ENCODE data around the gene POLDIP3.

Gene POLDIP3

DNA sequence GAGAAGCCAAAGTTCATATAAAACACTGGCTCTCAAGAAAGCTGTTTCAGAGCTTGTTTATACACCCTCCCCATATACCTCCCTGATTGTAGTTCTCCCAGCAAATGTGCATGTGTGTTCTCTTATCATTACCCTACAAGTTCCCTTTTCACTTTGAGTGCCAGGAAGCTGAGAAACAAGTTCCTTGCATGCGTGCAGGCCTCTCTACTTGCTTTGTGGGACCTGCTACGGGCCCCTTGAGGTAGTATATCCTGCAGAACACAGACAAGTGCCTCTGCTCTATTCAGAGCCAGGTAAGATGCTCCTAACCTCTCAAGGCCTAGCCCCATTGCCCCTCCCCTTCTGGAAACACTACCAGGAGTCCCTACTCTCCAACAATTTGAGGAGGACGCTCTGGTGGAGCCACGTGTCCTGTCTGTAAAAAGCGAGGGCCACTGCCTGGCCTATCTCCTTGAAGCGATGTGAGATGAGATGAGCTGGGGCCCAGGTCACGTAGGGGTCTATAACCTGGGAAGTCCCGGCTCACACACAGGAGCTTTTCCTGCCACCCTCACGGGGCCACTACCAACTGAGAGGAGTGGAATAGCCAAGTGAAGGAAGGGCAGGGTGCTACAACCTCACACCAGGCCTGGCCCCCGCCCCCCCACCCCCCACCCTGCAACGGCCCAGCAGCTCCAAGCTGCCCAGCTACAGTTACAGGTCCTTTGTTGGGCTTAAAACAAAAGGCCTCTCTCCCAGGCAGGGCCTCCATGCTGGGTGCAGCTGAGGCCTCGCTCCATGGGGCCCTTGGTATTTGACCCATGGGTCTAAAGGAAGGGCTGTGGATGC, 28.3 kb upstream of the POLDIP3 start:
- DNase-seq, result no peak

DNA sequence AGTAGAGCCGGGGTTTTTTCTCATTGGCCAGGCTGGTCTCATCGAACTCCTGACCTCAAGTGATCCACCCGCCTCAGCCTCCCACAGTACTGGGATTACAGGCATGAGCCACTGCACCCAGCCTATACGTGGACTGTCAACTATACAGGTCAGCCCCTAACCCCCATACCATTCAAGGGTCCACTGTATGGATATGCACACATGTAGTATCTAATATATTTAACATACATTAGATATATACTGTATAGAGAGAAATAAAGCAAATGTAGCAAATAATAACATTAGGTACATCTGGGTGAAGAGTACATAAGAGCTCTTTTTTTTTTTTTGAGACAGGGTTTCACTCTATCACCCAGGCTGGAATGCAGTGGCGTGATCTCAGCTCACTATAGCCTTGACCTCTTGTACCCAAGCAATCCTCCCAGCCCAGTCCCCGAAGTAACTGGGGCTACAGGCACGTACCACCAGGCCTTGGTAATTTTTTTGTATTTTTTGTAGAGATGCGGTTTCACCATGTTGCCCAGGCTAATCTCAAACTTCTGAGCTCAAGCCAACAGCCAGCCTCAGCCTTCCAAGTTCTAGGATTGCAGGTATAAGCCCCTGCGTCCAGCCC, 27.2 kb upstream of the POLDIP3 start:
- DNase-seq, result no peak

DNA sequence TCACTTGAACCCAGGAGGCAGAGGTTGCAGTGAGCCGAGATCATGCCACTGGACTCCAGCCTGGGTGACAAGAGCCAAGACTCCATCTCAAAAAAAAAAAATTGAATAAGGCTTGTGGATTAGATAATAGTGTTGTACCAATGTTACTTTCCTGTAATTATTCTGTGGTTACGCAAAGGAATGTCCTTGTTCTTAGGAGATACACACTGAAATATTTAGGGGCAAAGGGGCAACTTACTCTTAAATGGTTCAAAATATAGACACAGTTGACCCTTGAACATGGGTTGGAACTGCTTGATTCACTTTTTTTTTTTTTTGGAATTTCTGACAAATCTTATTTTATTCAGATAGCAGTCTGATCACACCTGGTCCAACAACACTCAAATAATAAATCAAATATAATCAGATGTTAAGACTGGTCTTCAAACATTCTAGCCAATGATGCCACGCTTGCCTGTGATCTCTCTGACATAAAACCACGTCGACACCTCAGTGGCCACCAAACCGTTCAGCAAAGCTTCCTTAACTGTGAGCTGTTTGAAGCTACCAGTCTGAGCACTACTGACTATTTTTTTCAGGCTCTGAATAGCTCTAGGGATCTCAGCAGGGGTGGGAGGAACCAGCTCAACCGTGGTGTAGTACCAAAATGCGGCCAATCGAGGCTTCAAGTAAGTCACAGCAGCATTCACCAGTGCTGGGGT, 25.0 kb upstream of the POLDIP3 start:
- DNase-seq, result no peak

DNA sequence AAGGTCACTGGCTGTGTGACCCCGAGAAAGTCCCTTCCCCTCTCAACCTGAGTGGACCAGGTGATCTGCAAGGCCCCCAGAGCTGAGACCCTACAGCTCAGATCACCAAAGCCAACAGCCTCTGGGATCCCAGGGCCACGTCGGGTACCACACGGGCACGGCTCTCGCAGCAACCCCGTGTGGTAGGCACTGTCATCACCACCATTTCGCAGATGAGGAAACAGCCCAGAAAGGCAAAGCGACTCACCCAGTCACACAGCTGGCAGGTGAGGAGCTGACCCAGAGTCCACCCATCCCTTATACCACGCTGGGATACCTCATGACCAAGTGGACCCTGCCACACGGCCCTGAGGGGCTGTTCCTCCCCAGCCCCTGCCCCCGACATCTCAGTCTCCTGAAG, 22.9 kb upstream of the POLDIP3 start:
- DNase-seq, result no peak

DNA sequence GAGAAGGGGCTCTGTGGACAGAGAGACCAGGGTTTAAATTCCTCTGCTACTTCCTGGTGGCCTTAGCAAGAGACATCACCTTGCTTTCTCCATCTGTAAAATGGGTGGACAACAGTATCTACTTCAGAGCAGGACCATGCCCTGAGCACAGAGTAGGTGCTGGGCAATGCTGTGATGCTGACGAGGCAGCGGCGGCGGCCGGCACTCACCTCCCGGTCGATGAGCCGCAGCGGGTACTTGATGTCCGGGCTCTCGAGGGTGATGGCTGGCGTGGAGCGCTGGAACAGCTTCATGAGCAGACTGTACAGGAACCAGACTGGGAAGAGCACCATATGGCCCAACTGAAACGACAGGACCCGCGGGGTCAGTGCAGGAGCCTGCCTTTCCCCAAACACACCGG, 21.8 kb upstream of the POLDIP3 start:
- no peak for DNase-seq

DNA sequence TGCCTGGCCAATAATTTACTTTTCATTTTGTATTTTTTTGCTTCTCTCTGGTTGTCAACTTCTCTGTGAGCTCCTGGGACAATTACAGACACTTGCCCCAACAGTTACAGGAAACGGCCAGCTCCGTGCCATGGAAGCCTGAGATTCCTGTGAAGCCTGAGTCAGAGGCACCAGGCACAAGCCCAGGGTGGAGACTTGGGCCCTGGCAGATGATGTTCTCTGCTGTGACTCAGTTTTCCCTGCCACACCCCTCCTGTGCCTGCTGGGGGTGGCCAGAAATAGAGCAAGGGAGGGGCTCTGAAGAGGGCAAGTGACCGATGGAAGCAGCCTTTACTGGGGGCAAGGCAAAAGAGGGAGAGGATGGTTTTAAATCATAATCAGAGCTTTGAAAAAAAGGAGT, 20.8 kb upstream of the POLDIP3 start:
- DNase-seq, result peak; percentile 90 to 92

DNA sequence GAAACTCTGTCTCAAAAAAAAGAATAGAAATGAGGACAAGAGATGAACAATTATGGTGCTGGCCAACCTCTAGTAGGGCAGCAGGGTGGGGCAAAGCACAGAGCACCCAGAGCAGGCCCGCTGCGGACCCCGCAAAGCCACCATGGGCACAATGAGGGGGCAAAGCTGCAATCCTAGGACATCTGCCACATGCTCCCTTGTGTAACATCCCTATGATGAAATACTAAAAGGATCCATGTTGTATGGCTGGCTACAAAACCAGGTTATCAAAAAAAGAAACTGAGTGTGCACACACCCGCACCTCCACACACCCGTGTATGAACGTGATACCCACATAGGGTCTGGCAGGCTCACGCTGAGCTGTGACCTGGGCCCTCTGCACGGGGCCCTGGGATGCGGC, 18.3 kb upstream of the POLDIP3 start:
- DNase-seq, result no peak

DNA sequence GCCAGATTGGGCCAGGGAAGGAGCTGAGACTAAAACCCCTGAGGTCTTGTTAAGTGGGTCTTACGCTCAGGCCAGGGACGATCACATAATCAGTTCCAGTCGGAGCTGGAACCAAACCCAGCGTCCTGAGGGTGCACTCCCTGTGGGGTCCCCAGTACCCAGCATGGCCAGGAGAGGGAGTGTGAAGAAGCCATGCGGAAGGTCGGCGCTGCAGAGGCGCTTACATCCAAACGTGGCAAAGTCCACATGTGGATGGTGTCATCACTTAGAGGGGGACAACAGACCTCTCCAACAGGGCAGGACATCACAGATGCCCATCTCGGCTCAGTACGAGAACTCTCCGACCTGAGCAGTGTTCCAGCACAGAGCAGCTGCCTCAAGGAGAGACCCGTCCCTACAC, 17.4 kb upstream of the POLDIP3 start:
- DNase-seq, result no peak

DNA sequence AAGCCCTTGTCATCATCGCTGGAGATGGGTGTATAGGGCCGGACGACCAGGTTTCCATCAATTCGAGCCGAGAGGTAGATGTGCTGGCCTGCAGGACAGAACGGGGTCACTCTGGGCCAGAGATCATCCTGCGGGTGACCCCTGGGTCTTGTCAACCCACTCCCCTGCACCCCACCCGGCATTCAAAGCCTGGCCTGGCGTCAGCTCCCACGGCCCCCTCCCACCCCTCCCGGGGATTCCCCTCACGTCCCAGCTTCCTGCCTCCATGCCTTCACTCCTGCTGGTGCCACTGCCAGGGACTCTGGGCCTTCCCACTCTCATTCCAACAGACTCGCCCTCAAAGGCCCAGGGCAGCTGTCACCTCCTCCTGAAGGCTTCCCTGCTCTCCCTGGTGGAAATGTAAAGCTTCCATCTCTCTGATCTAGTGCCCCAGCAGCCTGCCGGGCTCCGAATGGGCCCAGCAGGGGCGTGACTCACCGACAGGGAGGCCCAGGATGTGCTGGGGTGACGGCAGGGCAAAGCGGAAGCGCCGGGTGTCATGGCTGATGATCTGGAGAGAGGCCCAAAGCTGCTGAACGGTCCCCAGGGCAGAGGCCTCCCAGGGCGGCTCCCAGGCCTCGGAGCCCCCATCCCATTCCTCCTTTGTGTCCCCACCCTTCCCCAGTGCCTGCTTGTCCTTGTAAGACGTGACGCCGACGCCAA, 16.4 kb upstream of the POLDIP3 start:
- no peak for DNase-seq

DNA sequence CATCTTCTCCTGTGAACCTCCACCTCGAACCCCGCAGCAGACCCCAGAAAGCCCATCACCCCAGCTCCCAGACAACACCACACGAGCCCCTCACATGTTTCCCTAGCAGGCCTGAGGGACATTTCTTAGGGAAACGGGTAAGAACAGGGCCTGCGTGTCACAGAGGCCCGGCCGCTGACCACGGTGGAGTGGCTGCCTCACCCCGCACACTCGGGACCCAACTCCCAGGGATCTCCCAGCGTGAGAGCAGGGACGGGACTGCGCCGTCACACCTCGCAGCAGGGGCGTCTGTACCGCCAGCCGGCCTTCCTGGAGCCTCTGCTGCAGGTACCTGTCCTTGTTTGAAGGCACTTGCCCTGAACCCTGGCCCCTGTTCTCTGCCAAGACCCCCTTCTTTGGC, 15.5 kb upstream of the POLDIP3 start:
- DNase-seq, result no peak

DNA sequence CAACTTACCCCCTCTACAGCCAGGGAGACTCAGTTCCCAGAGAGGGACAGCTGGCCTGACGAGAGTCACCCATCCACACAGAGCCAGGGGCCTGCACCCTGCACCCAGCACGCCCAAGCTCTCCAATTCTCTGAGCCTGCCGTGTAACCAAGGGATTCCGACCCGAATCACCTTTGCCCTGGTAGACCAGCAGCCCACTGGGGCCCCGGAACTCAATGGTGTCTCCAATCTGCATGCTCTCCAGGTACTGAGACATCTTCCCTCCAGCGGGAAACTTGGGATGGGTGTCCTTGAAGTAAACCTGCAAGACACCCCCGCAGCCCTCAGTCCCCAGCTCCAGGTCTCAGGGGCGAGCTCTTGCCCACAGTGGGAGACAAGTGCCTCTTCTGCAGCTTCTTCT, 13.3 kb upstream of the POLDIP3 start:
- no peak for DNase-seq

DNA sequence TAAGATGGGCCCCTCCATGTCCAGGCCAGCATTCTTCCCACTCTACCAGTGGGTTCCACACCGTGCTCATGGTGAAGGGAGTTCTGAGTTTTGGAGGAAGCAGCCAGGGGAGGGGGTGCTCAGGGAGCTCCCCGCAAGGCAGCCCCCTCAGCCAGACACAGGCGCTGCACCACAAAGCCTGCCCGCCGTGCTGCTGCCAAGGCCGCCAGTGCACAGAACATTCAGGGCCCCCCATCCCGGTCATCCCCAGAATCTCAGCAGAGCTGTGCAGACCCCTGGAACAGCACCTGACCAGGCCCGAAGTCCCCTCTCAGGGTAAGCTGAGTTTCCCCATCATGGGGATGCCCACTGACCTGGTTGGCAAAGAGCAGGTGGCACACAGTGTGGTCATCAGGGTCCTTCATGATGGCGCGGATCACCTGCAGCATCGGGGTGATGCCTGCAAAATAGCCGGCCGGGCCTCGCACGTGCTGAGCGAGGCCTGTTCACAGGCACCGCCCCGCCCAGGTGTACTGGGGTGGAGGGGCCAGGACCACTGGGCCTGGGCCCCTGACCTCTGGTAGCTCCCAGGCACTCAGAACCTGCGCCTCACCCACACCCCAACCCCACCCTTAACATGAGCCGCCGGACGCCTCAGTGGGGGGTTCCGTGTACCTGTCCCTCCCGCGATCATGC, 12.4 kb upstream of the POLDIP3 start:
- DNase-seq, result no peak

DNA sequence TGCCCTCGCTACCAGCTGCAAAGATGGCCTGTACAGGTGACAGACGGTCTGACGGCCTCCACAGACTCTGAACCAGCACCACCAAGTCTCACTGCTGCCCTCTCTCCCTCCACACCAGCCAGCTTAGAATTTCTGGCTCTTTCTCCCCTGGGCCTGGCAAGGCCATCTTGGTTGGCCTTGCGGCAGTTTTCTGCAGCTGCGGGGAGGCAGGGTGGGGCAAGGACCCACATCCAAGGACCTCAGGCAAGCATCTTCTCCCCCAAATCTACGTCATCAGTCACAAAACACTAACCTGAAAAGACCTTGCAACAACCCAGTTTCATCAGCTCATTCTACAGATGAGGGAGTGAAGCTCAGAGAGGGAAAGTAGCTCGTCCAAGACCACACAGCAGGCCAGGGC, 11.7 kb upstream of the POLDIP3 start:
- no peak for DNase-seq

DNA sequence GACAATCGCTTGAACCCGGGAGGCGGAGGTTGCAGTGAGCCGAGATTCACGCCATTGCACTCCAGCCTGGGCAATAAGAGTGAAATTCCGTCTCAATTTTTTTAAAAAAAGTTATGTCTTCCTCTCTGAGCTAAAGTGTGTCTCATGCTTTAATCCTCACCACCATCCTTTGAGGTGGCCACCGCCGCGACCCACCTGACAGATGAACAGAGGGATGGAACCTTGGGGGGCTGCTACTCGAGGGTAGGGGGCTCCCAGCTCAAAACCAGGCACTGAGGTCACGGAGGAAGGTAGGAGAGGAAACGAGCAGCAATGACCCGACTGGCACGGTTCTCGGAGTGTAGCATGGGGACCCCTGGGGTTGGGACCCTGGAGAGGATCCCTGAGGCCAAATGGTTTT, 10.7 kb upstream of the POLDIP3 start:
- DNase-seq, result no peak

DNA sequence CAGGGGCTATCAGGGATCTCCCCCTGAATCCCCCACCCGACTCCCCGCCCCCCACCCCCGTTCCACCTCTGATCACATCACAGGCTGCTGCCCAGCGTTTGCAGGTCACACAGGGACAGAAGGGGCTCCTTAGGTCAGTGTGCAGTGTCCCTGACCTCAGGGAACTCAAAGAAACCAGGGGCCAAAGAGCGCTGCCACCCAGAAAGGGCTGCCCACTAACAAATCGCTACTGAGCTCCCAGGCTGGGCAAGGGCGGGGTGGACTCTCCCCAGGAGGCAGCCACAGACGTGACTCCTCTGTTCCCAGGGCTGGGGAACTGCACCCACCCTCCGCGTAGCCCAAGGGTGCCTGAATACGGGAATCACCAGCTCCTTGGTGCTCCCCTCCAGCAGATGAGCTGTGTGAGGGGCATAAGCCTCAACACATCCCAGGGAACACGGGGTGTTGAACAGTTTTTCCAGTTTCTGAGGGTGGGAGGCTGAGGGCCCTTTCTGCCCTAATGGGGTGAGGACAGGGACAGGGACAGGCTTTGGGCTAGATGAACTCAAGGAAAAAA, 9.9 kb upstream of the POLDIP3 start:
- DNase-seq, result no peak

DNA sequence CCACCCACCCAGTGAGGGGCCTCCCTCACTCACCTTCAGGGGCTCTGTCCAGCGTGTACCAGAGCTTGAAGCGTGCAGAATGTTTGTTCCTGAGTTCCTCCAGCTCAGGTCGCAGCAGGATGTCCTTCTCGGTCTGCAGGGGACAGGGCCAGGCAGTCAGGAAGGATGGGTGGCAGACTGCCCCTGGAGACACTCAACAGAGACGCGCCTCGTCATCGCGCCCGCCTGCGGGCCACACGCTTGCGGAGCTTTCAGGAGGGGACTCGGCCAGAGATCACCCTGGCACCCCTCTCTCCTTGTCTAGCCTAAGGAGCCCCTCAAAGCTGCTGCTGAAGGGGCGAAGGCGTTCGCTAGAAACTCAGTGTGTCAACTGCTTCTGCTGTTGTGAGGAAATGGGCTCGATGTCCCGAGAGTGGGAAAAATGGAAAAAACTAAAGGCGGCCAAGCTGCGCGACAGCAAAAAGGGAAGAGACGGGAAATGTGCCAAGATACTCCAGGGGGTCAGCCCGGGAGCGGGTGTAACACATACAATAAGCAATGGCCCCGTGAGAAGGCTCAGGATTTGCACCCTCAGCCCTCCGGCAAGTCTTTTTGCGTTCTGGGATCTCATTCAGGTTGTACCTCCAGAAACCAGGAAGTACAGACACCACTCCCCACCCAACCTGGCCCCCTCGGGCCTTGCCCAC, 9.2 kb upstream of the POLDIP3 start:
- DNase-seq, result no peak

DNA sequence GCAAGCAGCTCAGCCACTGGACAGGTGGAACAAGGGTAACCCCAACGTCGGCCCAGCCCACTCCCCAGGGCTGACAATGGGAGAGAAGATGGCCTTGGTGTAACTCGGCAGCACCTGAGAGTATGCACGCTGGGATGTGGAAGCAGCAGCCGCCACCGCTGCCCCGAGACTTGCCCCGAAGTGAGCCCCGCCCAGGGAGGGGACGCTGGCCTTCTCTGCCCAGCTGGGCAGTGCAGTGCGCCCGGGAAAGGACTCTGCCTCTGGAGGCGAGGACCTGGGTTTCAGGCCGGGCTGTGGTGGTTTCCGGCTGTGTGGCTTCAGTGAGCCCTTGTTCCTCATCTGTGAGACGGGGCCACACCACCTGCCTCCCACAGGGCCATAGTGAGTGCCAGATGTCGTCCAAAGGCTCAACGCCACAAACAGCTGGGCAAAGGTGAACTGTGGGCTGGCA, 8.6 kb upstream of the POLDIP3 start:
- DNase-seq, result no peak

DNA sequence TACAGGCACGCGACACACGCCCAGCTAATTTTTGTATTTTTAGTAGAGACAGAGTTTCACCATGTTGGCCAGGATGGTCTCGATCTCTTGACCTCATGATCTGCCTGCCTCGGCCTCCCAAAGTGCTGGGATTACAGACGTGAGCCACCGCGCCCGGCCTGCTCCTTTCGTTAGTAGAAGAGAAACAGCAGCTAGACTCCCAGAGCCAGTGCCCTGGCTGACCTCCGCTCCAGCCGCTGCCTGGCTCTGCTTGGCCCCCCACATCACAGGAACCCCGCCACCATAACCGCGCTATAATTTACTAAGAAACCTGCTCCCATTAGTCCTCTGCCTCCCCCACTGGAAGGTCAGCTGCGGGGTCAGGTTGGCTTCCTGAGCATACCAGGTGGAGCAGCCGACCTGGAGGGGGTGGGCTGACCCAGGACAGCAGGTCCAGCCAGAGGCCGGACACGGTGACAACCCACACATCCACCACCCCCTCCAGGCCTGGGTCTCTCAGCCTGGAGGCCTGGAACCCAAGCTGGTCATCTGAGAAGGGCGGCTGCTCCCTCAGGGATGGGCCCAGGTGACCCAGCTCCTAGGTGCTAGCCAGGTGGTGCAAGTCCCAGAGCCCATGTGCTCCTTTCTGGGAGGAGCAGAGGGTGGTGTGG, 7.5 kb upstream of the POLDIP3 start:
- no peak for DNase-seq

DNA sequence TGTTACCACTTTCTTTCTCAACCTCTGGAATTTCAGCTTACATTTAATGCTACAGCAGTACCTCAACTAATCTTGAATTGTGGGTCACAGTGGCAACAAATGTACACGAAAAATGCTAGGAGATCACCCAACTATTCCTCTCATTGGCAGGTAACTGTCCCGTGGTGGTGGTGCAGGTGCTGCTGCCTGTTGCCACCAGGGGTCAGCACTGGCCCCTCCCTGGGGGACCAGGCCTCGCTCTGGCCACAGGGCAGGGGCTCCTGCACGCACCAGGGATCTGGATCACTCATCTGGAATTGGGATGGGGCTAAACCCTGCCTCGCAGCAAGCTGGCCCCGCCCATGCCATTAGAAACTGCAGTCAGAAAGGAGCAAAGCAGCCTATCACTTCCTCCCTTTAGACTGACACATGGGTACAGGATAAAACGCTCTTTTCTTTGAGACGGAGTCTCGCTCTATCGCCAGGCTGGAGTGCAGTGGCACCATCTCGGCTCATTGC, 6.9 kb upstream of the POLDIP3 start:
- no peak for DNase-seq

DNA sequence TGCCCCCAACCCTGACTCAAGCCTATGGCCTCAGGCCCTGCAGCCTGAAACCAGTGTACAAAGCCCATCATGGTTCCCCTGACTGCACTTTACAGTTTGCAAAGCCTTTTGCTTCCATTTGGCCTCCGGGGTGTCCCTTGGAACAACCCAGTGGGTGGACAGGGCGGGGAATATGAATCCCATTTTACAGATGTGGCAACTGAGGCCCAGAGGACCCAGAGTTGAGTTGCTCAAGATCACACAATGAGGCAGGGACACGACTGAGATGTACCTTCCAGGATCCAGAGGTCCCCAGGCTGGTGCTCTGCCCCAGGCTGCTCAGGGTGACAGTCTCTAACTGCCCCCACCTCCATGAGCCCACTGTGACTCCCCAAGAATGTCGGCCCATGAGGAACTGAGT, 5.4 kb upstream of the POLDIP3 start:
- DNase-seq, result no peak

All from SW 1271 (cell line).